Testis (tissue), 3 donors: Measurements from ENCODE around the gene NFATC3. TPM values are rescaled to one million over a fixed set of nuclear protein-coding genes. Genes with fewer than 3 reads are reported as not detected.
A peak's percentile ranks its signal among the peaks of the same experiment; 100 is the strongest.

Experiments
- DNase-seq: peaks from one replicate; pipeline ENCODE4 v3.0.0-alpha.2; 2019
- H3K27ac ChIP-seq, 2 donors: fragments of 200-600 bp; sonication (generic); one replicate each; pipeline ENCODE4 v1.5.1; 2019
- H3K27me3 ChIP-seq: fragments of 200-600 bp; sonication (generic); one replicate; pipeline ENCODE4 v1.5.1; 2019
- H3K36me3 ChIP-seq: fragments of 200-600 bp; sonication (generic); one replicate; pipeline ENCODE4 v1.5.1; 2017; ENCODE audit warnings: low read depth; ENCODE audit errors: missing control alignments
- H3K4me1 ChIP-seq: fragments of 200-600 bp; sonication (generic); one replicate; pipeline ENCODE4 v1.5.1; 2019
- H3K4me3 ChIP-seq, 2 donors: fragments of 200-600 bp; sonication (generic); one replicate each; pipeline ENCODE4 v1.5.1; 2017 to 2019
- H3K9me3 ChIP-seq: fragments of 200-600 bp; sonication (generic); one replicate; pipeline ENCODE4 v1.5.1; 2017
- POLR2A ChIP-seq: fragments of 450-650 bp; IDR thresholded peaks from one replicate; pipeline ENCODE4 v1.6.1; 2017; ENCODE audit warnings: antibody characterized with exemption, mild to moderate bottlenecking, moderate library complexity
- WGBS, 2 donors: methylation state at CpG; one replicate each; pipeline ENCODE4 v1.1.5; 2018; 5-methylcytosine and 5-hydroxymethylcytosine counted together
- intact Hi-C: fragments of 100-400 bp; cut with DNase I; formaldehyde crosslinking; loops from one replicate; pipeline ENCODE4 v1.15.1; 2023; ENCODE audit warnings: low total_unique reads
- polyA plus RNA-seq: library from polyadenylated mRNA; stranded (reverse); fragments of 350-450 nt; fragmentation: Illumina TruSeq; extraction: RNeasy Lipid Tissue Mini Kit (QIAGEN cat#74804); gene quantifications from one replicate; pipeline ENCODE4 v1.2.3, GENCODE V29; 2014; ENCODE audit warnings: low read depth, low replicate concordance; ENCODE audit not compliant: insufficient read depth
- total RNA-seq, 2 donors: library from RNA; depleted of rRNA; stranded (reverse); fragments of >200 nt; gene quantifications; one replicate each; pipeline ENCODE4 v1.2.3, GENCODE V29; 2016
- TF ChIP-seq, protein P1 (sequence below), 3 experiments: fragments of 450-650 bp in 2 of 3; fragments of 200-600 bp in 1 of 3; sonication (generic) in 1 of 3; IDR thresholded peaks; one replicate each; pipeline ENCODE4 v1.5.1; 2016 to 2019; ENCODE audit warnings: antibody characterized with exemption in 3 of 3, mild to moderate bottlenecking in 2 of 3, moderate library complexity in 1 of 3

Gene NFATC3
- total and polyA plus RNA-seq, 3 donors from 2014 or later = 78.0 to 115 (median 94.7) TPM

DNA sequence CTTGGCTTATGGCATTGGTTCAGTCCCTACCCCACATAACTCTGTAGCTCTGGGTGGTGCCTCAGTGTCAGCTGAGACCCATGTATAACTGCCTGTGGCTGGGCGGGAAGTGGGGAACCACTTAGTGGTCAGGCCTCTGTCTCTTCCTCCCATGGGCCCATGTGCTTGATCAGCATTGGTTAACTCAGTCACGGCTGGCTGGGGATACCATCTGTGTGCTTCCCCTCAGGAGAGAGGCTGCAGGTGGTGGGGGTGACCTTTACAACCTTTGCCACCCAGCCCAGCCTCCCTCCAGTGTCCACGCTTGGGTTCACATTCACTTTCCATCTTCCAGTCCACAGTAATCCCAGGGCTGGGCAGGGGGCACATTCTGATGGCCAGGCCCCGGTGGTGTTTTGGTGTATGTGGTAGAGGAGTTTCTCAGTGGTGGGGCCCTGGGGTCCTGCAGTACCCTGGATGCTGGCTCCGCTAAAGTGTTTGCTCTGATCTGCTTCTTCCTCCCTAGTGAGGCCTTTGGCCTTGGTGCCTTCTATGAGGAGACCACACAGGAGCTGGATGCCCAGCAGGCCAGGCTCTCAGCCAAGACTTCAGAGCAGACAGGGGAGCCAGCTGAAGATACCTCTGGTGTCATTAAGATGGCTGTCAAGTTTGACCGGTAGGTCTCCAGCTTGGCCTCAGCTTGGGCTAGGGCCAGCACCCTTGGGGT is 10.2 kb upstream of the NFATC3 start:
- 85 to 86% methylated on average over 1 to 6 of the region's 6 CpGs for WGBS, 2 donors
- Histone ChIP-seq H3K9me3 (no peaks in the 10 kb centered on the region), H3K27ac (no peak overlapping the region), H3K36me3 (no peaks in the 10 kb centered on the region), H3K27me3 (no peaks in the 10 kb centered on the region), H3K4me3 (no peak overlapping the region), H3K4me1 (peaks cover 35% of the 10 kb centered on the region)
- TF ChIP-seq POLR2A = no peak
- TF ChIP-seq, protein P1, sequence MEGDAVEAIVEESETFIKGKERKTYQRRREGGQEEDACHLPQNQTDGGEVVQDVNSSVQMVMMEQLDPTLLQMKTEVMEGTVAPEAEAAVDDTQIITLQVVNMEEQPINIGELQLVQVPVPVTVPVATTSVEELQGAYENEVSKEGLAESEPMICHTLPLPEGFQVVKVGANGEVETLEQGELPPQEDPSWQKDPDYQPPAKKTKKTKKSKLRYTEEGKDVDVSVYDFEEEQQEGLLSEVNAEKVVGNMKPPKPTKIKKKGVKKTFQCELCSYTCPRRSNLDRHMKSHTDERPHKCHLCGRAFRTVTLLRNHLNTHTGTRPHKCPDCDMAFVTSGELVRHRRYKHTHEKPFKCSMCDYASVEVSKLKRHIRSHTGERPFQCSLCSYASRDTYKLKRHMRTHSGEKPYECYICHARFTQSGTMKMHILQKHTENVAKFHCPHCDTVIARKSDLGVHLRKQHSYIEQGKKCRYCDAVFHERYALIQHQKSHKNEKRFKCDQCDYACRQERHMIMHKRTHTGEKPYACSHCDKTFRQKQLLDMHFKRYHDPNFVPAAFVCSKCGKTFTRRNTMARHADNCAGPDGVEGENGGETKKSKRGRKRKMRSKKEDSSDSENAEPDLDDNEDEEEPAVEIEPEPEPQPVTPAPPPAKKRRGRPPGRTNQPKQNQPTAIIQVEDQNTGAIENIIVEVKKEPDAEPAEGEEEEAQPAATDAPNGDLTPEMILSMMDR (IDR thresholded peaks at IDR 0.05) = no peak
- intact Hi-C loops = no loop called here
- peak; percentile 42 for DNase-seq

DNA sequence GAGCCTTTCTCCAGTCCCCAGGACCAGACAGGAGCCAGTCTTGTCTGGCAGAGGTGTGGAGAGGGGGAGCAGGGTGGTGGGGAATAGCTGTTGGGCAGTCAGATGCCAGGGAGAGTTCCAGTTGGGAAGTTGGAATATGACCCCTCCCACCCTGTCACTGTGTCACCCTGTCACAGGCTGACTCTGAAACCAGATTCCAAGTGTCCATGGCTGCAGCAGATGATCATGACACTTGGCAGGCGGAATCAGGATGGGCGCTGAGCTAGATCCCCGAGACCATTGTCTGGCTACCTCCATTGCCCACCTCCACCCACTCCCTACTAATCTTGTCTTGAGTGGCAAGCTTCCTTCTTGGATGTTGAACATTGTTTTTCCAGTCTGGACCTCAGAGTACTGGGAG is 9.2 kb upstream of the NFATC3 start:
- Histone ChIP-seq H3K9me3 (no peaks in the 10 kb centered on the region), H3K36me3 (no peaks in the 10 kb centered on the region), H3K4me3 (no peak overlapping the region), H3K4me1 (peaks cover 43% of the 10 kb centered on the region), H3K27me3 (no peaks in the 10 kb centered on the region), H3K27ac (no peak overlapping the region)
- DNase-seq = no peak
- intact Hi-C loops = no loop called here
- 94 to 97% methylated on average over 2 to 3 of the region's 3 CpGs for WGBS, 2 donors
- TF ChIP-seq POLR2A = no peak
- TF ChIP-seq, protein P1 (IDR thresholded peaks at IDR 0.05) = no peak

DNA sequence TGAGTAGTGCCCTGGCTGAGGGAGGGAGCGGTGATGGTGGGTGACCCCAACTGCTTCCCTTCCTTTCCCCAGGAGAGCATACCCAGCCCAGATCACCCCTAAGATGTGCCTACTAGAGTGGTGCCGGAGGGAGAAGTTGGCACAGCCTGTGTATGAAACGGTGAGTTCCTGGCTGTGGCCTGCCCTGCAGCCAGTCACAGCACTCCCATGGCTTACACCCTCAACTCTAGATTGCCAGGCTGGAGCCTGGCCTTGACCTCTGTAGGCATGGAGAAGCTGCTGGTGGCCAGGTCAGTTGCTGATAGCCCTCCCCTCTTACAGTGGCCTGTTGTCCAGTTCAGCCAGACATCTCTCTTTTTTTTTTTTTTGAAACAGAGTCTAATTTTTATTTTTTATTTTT is 8.6 kb upstream of the NFATC3 start:
- no peaks in the 10 kb centered on the region for H3K36me3 ChIP-seq
- TF ChIP-seq, protein P1 (IDR thresholded peaks at IDR 0.05) = no peak
- no peak for TF ChIP-seq POLR2A
- H3K4me1 ChIP-seq = peaks cover 48% of the 10 kb centered on the region
- DNase-seq = peak; percentile 53
- H3K27ac ChIP-seq = no peak overlapping the region
- WGBS, 2 donors = 85 to 100% methylated on average over 2 to 3 of the region's 3 CpGs
- no peaks in the 10 kb centered on the region for H3K9me3 ChIP-seq
- H3K4me3 ChIP-seq = no peak overlapping the region
- intact Hi-C loops = no loop called here
- H3K27me3 ChIP-seq = no peaks in the 10 kb centered on the region

DNA sequence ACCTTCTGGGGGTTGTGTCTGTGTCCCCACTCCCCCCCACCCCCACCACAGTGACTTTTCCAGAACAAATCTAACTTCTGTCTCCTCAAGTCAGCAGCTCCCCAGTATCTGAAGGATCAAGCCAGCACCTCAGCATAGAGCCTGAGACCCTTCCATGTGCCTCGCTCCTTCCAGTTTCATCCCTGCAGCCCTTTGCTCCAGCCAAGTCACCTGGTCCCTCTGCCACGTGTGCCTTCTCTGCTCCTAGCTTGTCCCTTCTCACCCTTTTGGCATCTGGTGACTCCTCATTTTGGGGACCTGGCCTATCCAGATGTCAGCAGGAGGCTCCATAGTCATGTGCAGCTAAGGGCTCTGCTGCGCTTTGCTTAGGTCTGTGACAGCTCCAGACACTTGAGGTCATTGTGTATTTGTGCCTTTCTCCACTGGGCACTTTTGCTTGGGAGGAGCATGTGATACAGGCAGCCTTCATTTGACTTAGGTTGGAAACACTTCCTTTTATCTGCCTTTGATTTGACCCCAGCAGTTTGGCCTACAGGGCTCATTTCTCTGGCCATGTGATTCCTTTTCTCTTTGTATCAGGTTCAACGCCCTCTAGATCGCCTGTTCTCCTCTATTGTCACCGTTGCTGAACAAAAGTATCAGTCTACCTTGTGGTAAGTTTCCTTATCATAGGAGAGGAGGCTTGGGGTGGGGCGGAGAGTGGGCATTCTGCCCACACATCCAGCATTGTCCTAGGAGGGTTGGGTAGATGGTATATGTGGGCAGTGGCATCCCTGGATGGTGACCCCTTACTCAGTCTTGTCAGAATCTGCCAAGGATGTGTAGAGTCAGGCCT is 7.1 kb upstream of the NFATC3 start:
- H3K27me3 ChIP-seq = no peaks in the 10 kb centered on the region
- WGBS, 2 donors = 71 to 85% methylated on average over 7 of the region's 7 CpGs
- peaks cover 52% of the 10 kb centered on the region for H3K4me1 ChIP-seq
- H3K36me3 ChIP-seq = no peaks in the 10 kb centered on the region
- H3K9me3 ChIP-seq = no peaks in the 10 kb centered on the region
- H3K4me3 ChIP-seq = no peak overlapping the region
- H3K27ac ChIP-seq = peak overlapping the region in 1 of 2 donors; percentile 71
- peak; percentile 59 for DNase-seq
- TF ChIP-seq POLR2A = no peak
- TF ChIP-seq, protein P1 (IDR thresholded peaks at IDR 0.05) = no peak
- intact Hi-C loops = no loop called here
